H1 (cell line): Measurements from ENCODE around the gene PRSS23. TPM values are rescaled to one million over a fixed set of nuclear protein-coding genes. Genes with fewer than 3 reads are reported as not detected.

ENCODE experiments used
- CTCF ChIA-PET: fragments of 300-600 bp; sonication (Branson Sonifier 250); formaldehyde crosslinking; loops from one replicate; lab custom pipeline; 2021; ENCODE audit not compliant: partially characterized antibody; lab: Charles Lee
- POLR2A ChIA-PET: fragments of 300-600 bp; sonication (Branson Sonifier 250); formaldehyde crosslinking; loops from one replicate; lab custom pipeline; 2021; ENCODE audit warnings: inconsistent platforms; ENCODE audit not compliant: partially characterized antibody; lab: Charles Lee
- DNase-seq, 2 experiments: peaks; one replicate each; pipeline versions ENCODE4 v3.0.0 to v3.0.0-alpha.2; 2010 to 2022; ENCODE audit warnings: low spot score in 2 of 2, low read depth in 1 of 2, mixed read lengths in 1 of 2
- FAIRE-seq: peaks from 2 replicates; lab custom pipeline; 2011; peaks lifted over from hg19 to GRCh38; lab: Jason Lieb, UNC
- H2AFZ ChIP-seq: 2 replicates; pipeline ENCODE4 v1.8.1; 2012; ENCODE audit warnings: low read length, inconsistent platforms
- H2AK5ac ChIP-seq: 2 replicates; pipeline ENCODE4 v1.6.1; 2013; ENCODE audit warnings: low read depth, low read length
- H2BK120ac ChIP-seq: replicated peaks from 2 replicates; pipeline ENCODE3; 2013; ENCODE audit warnings: low read depth, low read length, inconsistent platforms
- H2BK12ac ChIP-seq: 2 replicates; pipeline ENCODE4 v1.6.1; 2013; ENCODE audit warnings: low read depth, low read length
- H2BK15ac ChIP-seq: 2 replicates; pipeline ENCODE4 v1.6.1; 2013; ENCODE audit warnings: low read length
- H2BK20ac ChIP-seq: 2 replicates; pipeline ENCODE4 v1.6.1; 2013; ENCODE audit warnings: low read length
- H2BK5ac ChIP-seq: 2 replicates; pipeline ENCODE4 v1.6.1; 2013; ENCODE audit warnings: low read depth, low read length
- H3K14ac ChIP-seq: 2 replicates; pipeline ENCODE4 v1.6.1; 2013; ENCODE audit warnings: inconsistent platforms; ENCODE audit not compliant: insufficient read length
- H3K18ac ChIP-seq: 2 replicates; pipeline ENCODE4 v1.6.1; 2013; ENCODE audit warnings: low read length; ENCODE audit errors: extremely low read depth
- H3K23ac ChIP-seq: 2 replicates; pipeline ENCODE4 v1.6.1; 2013; ENCODE audit warnings: inconsistent platforms; ENCODE audit not compliant: insufficient read length
- H3K23me2 ChIP-seq: 2 replicates; pipeline ENCODE4 v1.6.1; 2013; ENCODE audit warnings: low read depth, low read length
- H3K27ac ChIP-seq: 2 replicates; pipeline ENCODE4 v1.6.1; 2011; ENCODE audit warnings: low read depth, low read length, inconsistent platforms
- H3K27me3 ChIP-seq, 4 experiments: replicated peaks in 1 of 4; 1 replicate in 1 of 4; 2 replicates in 3 of 4; pipeline versions ENCODE4 v1.6.1 to v1.8.1; 2011 to 2013; ENCODE audit warnings: low read length in 3 of 4, mild to moderate bottlenecking in 3 of 4, inconsistent platforms in 2 of 4, mixed read lengths in 2 of 4, moderate library complexity in 1 of 4; ENCODE audit not compliant: control insufficient read depth in 3 of 4, insufficient read depth in 3 of 4; ENCODE audit errors: extremely low read depth in 1 of 4
- H3K36me3 ChIP-seq, 4 experiments: 2 replicates each; pipeline versions ENCODE4 v1.6.1 to v1.8.1; 2011 to 2013; ENCODE audit warnings: mild to moderate bottlenecking in 4 of 4, low read length in 3 of 4, moderate library complexity in 2 of 4, control low read depth in 1 of 4, inconsistent platforms in 1 of 4; ENCODE audit not compliant: insufficient read depth in 4 of 4, control insufficient read depth in 2 of 4
- H3K4ac ChIP-seq: replicated peaks from 2 replicates; pipeline ENCODE3; 2013; ENCODE audit warnings: low read length, low read depth, mixed read lengths, inconsistent platforms; ENCODE audit not compliant: insufficient read length
- H3K4me1 ChIP-seq, 4 experiments: replicated peaks in 1 of 4; 1 replicate in 1 of 4; 2 replicates in 3 of 4; pipeline versions ENCODE4 v1.6.1 to v1.8.1; 2011 to 2013; ENCODE audit warnings: low read length in 3 of 4, inconsistent platforms in 2 of 4, mixed read lengths in 1 of 4; ENCODE audit not compliant: insufficient read depth in 4 of 4, control insufficient read depth in 3 of 4
- H3K4me2 ChIP-seq, 2 experiments: 2 replicates each; pipeline versions ENCODE4 v1.6.1 to v1.8.1; 2011 to 2013; ENCODE audit warnings: low read depth in 2 of 2, low read length in 2 of 2, control low read depth in 1 of 2, inconsistent platforms in 1 of 2, mild to moderate bottlenecking in 1 of 2; ENCODE audit not compliant: insufficient read depth in 1 of 2
- H3K4me3 ChIP-seq, 4 experiments: fragments of 200-600, 300-600 bp in 1 of 4; sonication (generic), shearing (Covaris generic), sonication (Bioruptor Twin) in 1 of 4; 2 replicates each; pipeline versions ENCODE4 v1.5.1 to v1.8.1; 2011 to 2016; ENCODE audit warnings: low read length in 4 of 4, low read depth in 3 of 4, control low read depth in 2 of 4, inconsistent platforms in 2 of 4, mild to moderate bottlenecking in 2 of 4, mixed read lengths in 1 of 4, moderate library complexity in 1 of 4; ENCODE audit not compliant: insufficient read depth in 2 of 4; ENCODE audit errors: extremely low read depth in 1 of 4
- H3K56ac ChIP-seq: replicated peaks from 2 replicates; pipeline ENCODE3; 2013; ENCODE audit warnings: low read depth, mild to moderate bottlenecking, mixed read lengths, low read length, inconsistent platforms; ENCODE audit not compliant: insufficient read length
- H3K79me1 ChIP-seq: 2 replicates; pipeline ENCODE4 v1.6.1; 2013; ENCODE audit warnings: low read depth, low read length, control low read depth
- H3K79me2 ChIP-seq, 2 experiments: 2 replicates each; pipeline versions ENCODE4 v1.6.1 to v1.8.1; 2012 to 2013; ENCODE audit warnings: low read length in 2 of 2, mild to moderate bottlenecking in 2 of 2, inconsistent platforms in 1 of 2; ENCODE audit not compliant: insufficient read depth in 2 of 2, control insufficient read depth in 1 of 2
- H3K9ac ChIP-seq, 4 experiments: replicated peaks in 1 of 4; 1 replicate in 1 of 4; 2 replicates in 3 of 4; pipeline versions ENCODE4 v1.6.1 to v1.8.1; 2011 to 2013; ENCODE audit warnings: low read depth in 3 of 4, low read length in 3 of 4, control low read depth in 2 of 4, mild to moderate bottlenecking in 2 of 4, moderate library complexity in 2 of 4, inconsistent platforms in 1 of 4; ENCODE audit errors: extremely low read depth in 1 of 4
- H3K9me3 ChIP-seq, 2 experiments: 2 replicates each; pipeline versions ENCODE4 v1.6.1 to v1.8.1; 2012 to 2013; ENCODE audit warnings: mild to moderate bottlenecking in 2 of 2, moderate library complexity in 2 of 2, control low read depth in 1 of 2, inconsistent platforms in 1 of 2, low read depth in 1 of 2, low read length in 1 of 2, mixed read lengths in 1 of 2; ENCODE audit not compliant: insufficient read depth in 2 of 2
- H4K20me1 ChIP-seq, 2 experiments: replicated peaks in 1 of 2; 2 replicates each; pipeline versions ENCODE3 to v1.8.1; 2011 to 2013; ENCODE audit warnings: inconsistent platforms in 2 of 2, low read length in 2 of 2, mild to moderate bottlenecking in 1 of 2; ENCODE audit not compliant: insufficient read depth in 2 of 2, control insufficient read depth in 1 of 2
- H4K5ac ChIP-seq: 2 replicates; pipeline ENCODE4 v1.6.1; 2013; ENCODE audit warnings: low read length, low read depth, mixed read lengths, inconsistent platforms; ENCODE audit not compliant: insufficient read length
- H4K8ac ChIP-seq: 2 replicates; pipeline ENCODE4 v1.8.0; 2013; ENCODE audit warnings: mild to moderate bottlenecking, moderate library complexity, low read length, inconsistent platforms; ENCODE audit not compliant: insufficient read depth; ENCODE audit errors: extremely low read depth
- H4K91ac ChIP-seq: replicated peaks from 2 replicates; pipeline ENCODE3; 2013; ENCODE audit warnings: low read length, mixed read lengths, inconsistent platforms; ENCODE audit not compliant: insufficient read length
- JUND ChIP-seq: IDR thresholded peaks from 2 replicates; pipeline ENCODE4 v1.6.1; 2011; ENCODE audit warnings: mild to moderate bottlenecking, improper control_type of control experiment, low read length
- MAFK ChIP-seq: IDR thresholded peaks from 2 replicates; pipeline ENCODE4 v1.6.1; 2012; ENCODE audit warnings: low read depth, mild to moderate bottlenecking, improper control_type of control experiment, low read length
- RAD21 ChIP-seq, 2 experiments: IDR thresholded peaks in 1 of 2; conservative IDR thresholded peaks in 1 of 2; 2 replicates each; pipeline ENCODE4 v1.6.1; 2011; ENCODE audit warnings: low read depth in 2 of 2, low read length in 2 of 2, improper control_type of control experiment in 1 of 2, inconsistent platforms in 1 of 2, mild to moderate bottlenecking in 1 of 2, moderate library complexity in 1 of 2
- TCF12 ChIP-seq: IDR thresholded peaks from 2 replicates; pipeline ENCODE4 v1.6.1; 2011; ENCODE audit warnings: low read depth, mild to moderate bottlenecking, low read length
- WGBS, 2 experiments: shearing (Covaris generic) in 1 of 2; methylation state at CpG; one replicate each; pipeline versions ENCODE4 v1.1.6 to v1.1.7; 2013 to 2015; ENCODE audit warnings: low lambda C conversion rate in 2 of 2, mixed read lengths in 2 of 2, inconsistent platforms in 1 of 2, low coverage in 1 of 2, missing lambda C conversion rate in 1 of 2; ENCODE audit not compliant: insufficient replicate concordance in 2 of 2, insufficient coverage in 1 of 2, insufficient read length in 1 of 2; ENCODE audit errors: extremely low coverage in 1 of 2, missing lambda C conversion rate in 1 of 2; 5-methylcytosine and 5-hydroxymethylcytosine counted together
- polyA plus RNA-seq, 7 experiments: library from polyadenylated mRNA; depleted of rRNA in 3 of 7; stranded (reverse) in 5 of 7; unstranded in 2 of 7; fragments of >200 nt in 5 of 7; fragments of 200-250 nt in 2 of 7; gene quantifications; 1 replicate in 5 of 7; 2 replicates in 1 of 7; 4 replicates in 1 of 7; pipeline versions ENCODE4 v1.2.1 to v1.2.3, GENCODE V29; 2011 to 2013; ENCODE audit warnings: missing spikeins in 2 of 7, mixed read lengths in 2 of 7
- total RNA-seq: library from RNA; stranded (reverse); fragmentation: NEBNext Ultra II Directional; extraction: Animal tissue kit (Norgen Biotek cat#: 25700); gene quantifications from 2 replicates; pipeline ENCODE4 v1.2.1, GENCODE V29; 2021

Gene PRSS23
- total and polyA plus RNA-seq, 2 of the 8 experiments (the other 6 are each of a cell fraction or from before 2014, with no cell fraction given): 4.4 to 5.6 TPM

DNA sequence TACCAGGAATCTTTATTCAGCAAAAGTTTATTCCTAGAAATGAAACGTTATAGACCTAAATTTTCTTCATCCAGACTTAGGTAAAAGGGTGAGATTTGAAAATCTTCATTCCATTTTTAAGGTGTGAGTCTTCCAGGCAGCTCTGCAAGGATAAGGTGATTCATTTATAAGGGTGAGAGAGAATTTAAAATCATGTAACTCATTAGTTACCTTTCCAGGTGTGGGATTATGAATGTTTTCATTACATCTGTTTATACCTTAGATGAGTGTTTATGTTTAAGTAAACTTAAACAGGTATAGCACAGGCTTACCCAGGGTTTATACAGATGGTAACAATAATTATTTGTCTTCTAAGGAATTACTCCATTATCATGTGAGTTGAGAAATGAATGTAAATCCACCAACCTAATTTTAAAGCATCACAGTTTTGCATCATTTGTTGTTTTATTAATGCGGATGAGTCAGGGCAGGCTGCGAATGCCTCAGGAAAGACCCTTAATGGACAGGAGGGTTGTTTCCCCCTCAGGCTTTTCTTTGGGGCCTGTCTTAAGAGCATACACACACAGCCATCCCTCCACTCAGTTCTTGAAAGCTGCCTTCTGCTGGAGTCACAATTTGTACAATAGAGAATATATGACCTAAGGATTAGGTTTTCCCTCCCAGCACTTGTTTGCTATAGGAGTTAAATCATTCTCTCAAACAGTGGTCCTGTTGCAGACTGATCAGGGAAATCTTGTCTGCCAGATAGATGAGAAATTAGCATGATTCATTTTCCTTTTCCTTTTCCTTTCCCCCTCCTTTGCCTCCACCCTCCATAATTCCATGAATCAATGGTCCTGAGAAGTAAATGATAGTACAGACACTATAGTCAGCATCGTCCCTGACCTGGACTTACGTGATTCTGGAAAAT lies 3.0 kb downstream of the PRSS23 start:
- Histone ChIP-seq H3K9me3 (no peaks in the 10 kb centered on the region), H3K4me2 (no peak overlapping the region), H2BK20ac (no peak overlapping the region), H3K27ac (no peak overlapping the region), H4K8ac (no peak overlapping the region), H3K4me3 (no peak overlapping the region), H2AFZ (no peak overlapping the region), H4K20me1 (no peaks in the 10 kb centered on the region), H2BK5ac (no peak overlapping the region), H3K79me1 (no peaks in the 10 kb centered on the region), H3K9ac (no peak overlapping the region), H2AK5ac (no peak overlapping the region), H3K18ac (no peak overlapping the region), H3K4me1 (peaks cover 0 to 10% (median 7%) of the 10 kb centered on the region in 4 experiments; a peak in 5 of 7 replicates), H2BK15ac (no peak overlapping the region), H4K5ac (no peak overlapping the region), H3K79me2 (no peaks in the 10 kb centered on the region), H3K23ac (no peak overlapping the region), H3K27me3 (peaks cover 0 to 16% (median 13%) of the 10 kb centered on the region in 4 experiments; a peak in 4 of 7 replicates), H3K23me2 (peaks cover 10% of the 10 kb centered on the region; the same call in 1 of the 2 replicates), H3K36me3 (no peaks in the 10 kb centered on the region), H2BK12ac (no peak overlapping the region), H3K4ac (no peak overlapping the region), H3K14ac (no peak overlapping the region), H4K91ac (no peak overlapping the region), H3K56ac (no peak overlapping the region), H2BK120ac (no peak overlapping the region)
- WGBS, 2 experiments: 82% methylated on average over 5 of the region's 5 CpGs; no CpG with 5 or more reads in 1 of the 2 experiments
- FAIRE-seq (no peak), DNase-seq (no peak)
- ChIA-PET CTCF (interaction anchor here (0.7 to 2.1 kb wide), 16 partner anchors 8 to 351 kb away, joined by 3 to 9 read pairs (median 4); partner anchors contain the start of gene ME3), POLR2A (no interaction called here)
- TF ChIP-seq TCF12 (no peak), MAFK (no peak), RAD21 (IDR thresholded peaks at IDR 0.05 in 1 of 2, conservative IDR thresholded peaks at IDR 0.05 in 1 of 2; ENCODE audit: low read depth in 2 of 2, low read length in 2 of 2) (no peak), JUND (no peak)
